Lower lobe of right lung (tissue), 2 donors: ENCODE data around the gene MYL6B. TPM values are rescaled to one million over a fixed set of nuclear protein-coding genes. Genes with fewer than 3 reads are reported as not detected.

Source experiments
- ATAC-seq, 2 donors: fragments of 200-7000 bp; cut with Tn5 transposase; one replicate each; pipeline ENCODE4 v1.9.1; 2020 to 2022; ENCODE audit warnings: mild to moderate bottlenecking in 2 of 2, moderate library complexity in 2 of 2
- DNase-seq: peaks from one replicate; pipeline ENCODE4 v3.0.0-alpha.2; 2020
- H3K27ac ChIP-seq: fragments of 200-600 bp; one replicate; pipeline ENCODE4 v1.8.0; 2022
- H3K27me3 ChIP-seq: fragments of 200-600 bp; one replicate; pipeline ENCODE4 v1.8.0; 2022; ENCODE audit warnings: low read depth
- H3K36me3 ChIP-seq: fragments of 200-600 bp; one replicate; pipeline ENCODE4 v1.8.0; 2022; ENCODE audit warnings: mild to moderate bottlenecking
- H3K4me1 ChIP-seq: fragments of 200-600 bp; one replicate; pipeline ENCODE4 v1.8.0; 2022
- H3K4me3 ChIP-seq: fragments of 200-600 bp; one replicate; pipeline ENCODE4 v1.8.0; 2022; ENCODE audit warnings: mild to moderate bottlenecking
- H3K9me3 ChIP-seq: fragments of 200-600 bp; one replicate; pipeline ENCODE4 v1.8.0; 2022
- intact Hi-C: fragments of 100-400 bp; cut with DNase I; formaldehyde crosslinking; loops from one replicate; pipeline ENCODE4 v1.11.0; 2022
- total RNA-seq: library from RNA; stranded (reverse); fragmentation: NEBNext Ultra II Directional; extraction: Animal tissue kit (Norgen Biotek cat#: 25700); gene quantifications from one replicate; pipeline ENCODE4 v1.2.1, GENCODE V29; 2021
- TF ChIP-seq, protein P1 (sequence below): fragments of 200-600 bp; IDR thresholded peaks from one replicate; pipeline ENCODE4 v1.8.0; 2022; ENCODE audit warnings: antibody characterized with exemption, mild to moderate bottlenecking
- donor health status: DM: no; HTN: yes; CAD: no; lungs with severe emphysema.

Gene MYL6B
- total RNA-seq, 1 donor from 2014 or later, result 21.4 TPM

DNA sequence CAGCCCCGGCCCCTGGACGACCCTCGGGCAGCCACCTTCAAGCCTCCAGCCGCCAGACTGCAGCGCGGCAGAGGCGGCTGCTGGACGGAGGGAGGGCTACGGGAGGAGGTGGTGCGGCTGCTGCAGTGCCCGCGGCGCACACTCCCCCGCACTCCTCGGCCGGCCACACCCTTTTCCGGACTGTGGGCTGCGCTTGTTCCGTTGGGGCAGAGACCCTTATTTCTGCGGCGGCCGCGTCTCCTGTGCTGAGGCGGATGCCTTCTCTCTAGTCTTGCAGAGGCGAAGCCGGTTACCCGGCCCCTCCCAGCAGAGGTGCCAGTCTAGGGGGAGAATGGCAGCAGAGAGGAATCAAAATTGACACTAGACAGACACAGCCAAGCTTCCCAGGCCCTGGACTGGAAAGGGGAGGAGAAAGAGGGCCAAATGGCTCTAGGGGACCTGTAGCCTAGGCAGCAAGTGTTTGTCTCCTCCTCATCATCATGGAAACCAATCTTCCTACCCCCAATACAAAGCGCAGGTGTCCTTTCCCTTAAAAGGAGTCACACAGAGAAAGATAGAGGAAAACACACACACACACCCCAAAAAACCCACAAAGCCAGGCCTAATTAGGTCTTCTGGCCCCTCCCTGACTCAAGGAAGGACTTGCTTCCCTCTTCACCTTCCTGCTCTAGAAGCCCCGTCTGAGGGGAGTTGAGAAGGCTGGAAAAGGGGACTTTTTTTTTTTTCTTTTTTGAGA, 23.0 kb upstream of the MYL6B start:
- no peaks in the 10 kb centered on the region for H3K27me3 ChIP-seq
- intact Hi-C loops, result no loop called here
- H3K4me1 ChIP-seq, result peaks cover 47% of the 10 kb centered on the region
- H3K36me3 ChIP-seq, result peaks cover 43% of the 10 kb centered on the region
- peak; percentile 69 to 75 for ATAC-seq
- peak; percentile 82 for DNase-seq
- TF ChIP-seq, protein P1, sequence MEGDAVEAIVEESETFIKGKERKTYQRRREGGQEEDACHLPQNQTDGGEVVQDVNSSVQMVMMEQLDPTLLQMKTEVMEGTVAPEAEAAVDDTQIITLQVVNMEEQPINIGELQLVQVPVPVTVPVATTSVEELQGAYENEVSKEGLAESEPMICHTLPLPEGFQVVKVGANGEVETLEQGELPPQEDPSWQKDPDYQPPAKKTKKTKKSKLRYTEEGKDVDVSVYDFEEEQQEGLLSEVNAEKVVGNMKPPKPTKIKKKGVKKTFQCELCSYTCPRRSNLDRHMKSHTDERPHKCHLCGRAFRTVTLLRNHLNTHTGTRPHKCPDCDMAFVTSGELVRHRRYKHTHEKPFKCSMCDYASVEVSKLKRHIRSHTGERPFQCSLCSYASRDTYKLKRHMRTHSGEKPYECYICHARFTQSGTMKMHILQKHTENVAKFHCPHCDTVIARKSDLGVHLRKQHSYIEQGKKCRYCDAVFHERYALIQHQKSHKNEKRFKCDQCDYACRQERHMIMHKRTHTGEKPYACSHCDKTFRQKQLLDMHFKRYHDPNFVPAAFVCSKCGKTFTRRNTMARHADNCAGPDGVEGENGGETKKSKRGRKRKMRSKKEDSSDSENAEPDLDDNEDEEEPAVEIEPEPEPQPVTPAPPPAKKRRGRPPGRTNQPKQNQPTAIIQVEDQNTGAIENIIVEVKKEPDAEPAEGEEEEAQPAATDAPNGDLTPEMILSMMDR, result no peak
- H3K9me3 ChIP-seq, result no peaks in the 10 kb centered on the region
- H3K4me3 ChIP-seq, result peak overlapping the region; percentile 89
- H3K27ac ChIP-seq, result peak overlapping the region; percentile 88

DNA sequence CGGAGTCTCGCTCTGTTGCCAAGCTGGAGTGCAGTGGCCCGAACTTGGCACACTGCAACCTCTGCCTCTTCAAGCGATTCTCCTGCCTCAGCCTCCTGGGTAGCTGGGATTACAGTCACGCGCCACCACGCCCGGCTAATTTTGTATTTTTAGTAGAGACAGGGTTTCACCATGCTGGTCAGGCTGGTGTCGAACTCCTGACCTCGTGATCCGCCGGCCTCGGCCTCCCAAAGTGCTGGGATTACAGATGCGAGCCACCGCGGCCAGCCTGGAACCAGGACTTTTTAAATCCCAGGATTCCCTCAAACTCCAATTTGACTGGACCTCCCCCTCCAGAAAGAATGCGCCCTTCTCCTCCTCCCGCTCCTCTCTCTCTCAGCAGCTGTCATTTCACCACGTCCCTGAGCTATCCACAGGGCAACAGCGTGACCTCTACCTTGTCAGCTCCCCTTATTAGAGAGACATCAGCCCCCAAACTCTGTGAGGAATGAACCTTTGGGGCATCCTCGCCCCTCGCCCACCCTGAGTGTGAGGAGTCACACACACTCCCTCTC, 22.4 kb upstream of the MYL6B start:
- no peak for DNase-seq
- ATAC-seq, result no peak
- H3K4me1 ChIP-seq, result peaks cover 42% of the 10 kb centered on the region
- H3K4me3 ChIP-seq, result peak overlapping the region; percentile 89
- peaks cover 50% of the 10 kb centered on the region for H3K36me3 ChIP-seq
- H3K9me3 ChIP-seq, result no peaks in the 10 kb centered on the region
- TF ChIP-seq, protein P1, result no peak
- peak overlapping the region; percentile 88 for H3K27ac ChIP-seq
- intact Hi-C loops, result no loop called here
- H3K27me3 ChIP-seq, result no peaks in the 10 kb centered on the region

DNA sequence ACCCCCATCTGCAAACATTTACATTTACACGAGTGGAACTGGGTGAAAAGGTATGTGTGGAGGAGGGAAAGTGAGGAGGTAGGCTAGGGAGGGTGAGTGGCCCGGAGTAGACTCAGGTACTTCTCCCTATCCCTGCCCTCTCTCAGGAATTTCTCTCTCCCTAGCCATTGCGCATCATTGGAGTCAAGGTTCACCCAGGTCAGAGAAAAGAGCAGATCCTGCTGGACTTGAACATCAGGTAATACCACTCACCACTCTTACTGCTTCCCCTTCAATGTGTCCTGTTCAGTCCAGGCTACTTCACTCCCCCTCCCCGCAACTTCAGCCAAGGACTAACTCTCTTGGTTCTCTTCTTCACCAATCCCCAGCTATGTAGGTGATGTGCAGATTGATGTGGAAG, 21.5 kb upstream of the MYL6B start:
- ATAC-seq (no peak), DNase-seq (no peak)
- H3K4me3 ChIP-seq, result no peak overlapping the region
- H3K27me3 ChIP-seq, result no peaks in the 10 kb centered on the region
- H3K9me3 ChIP-seq, result no peaks in the 10 kb centered on the region
- H3K27ac ChIP-seq, result no peak overlapping the region
- TF ChIP-seq, protein P1, result no peak
- intact Hi-C loops, result no loop called here
- H3K36me3 ChIP-seq, result peaks cover 58% of the 10 kb centered on the region
- H3K4me1 ChIP-seq, result peaks cover 33% of the 10 kb centered on the region

DNA sequence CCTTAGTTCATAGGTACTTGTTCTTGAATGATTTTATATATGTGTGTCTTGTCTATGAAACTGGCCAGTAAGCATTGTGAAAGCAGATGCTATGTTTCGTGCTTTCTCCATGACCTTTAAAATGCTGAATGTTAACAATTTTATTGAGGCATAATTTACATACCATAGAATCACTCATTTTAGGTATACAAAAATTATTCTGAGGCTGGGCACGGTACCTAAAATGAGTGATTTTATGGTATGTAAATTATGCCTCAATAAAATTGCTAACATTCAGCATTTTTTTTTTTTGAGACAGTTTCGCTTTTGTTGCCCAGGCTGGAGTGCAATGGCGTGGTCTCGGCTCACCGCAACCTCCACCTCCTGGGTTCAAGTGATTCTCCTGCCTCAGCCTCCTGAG, 17.5 kb upstream of the MYL6B start:
- TF ChIP-seq, protein P1, result no peak
- intact Hi-C loops, result no loop called here
- no peak for DNase-seq

DNA sequence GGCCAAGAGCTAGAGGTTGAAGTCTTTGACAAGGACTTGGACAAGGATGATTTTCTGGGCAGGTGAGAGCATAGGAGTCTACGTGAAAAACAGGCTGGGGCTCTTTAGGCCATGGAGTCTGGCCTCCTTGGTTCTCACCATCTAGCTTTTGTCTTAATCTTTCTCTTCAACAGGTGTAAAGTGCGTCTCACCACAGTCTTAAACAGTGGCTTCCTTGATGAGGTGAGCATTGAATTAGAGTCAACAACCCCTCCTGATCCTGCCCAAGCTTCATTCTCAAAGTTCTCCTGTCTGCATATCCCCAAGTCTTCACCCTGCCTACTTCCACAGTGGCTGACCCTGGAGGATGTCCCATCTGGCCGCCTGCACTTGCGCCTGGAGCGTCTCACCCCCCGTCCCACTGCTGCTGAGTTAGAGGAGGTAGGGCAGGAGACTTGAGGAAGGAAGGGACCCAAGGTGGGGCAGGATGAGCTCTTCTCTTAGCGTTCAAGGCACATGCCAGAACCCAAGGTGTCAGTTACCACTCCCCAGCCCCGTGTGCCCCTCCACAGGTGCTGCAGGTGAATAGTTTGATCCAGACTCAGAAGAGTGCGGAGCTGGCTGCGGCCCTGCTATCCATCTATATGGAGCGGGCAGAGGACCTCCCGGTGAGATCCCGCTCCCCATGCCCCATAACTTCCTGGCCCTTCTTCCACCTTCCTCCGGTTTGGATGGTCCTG, 14.4 kb upstream of the MYL6B start:
- Histone ChIP-seq H3K9me3 (no peaks in the 10 kb centered on the region), H3K4me1 (peaks cover 2% of the 10 kb centered on the region), H3K36me3 (peaks cover 99% of the 10 kb centered on the region), H3K4me3 (no peak overlapping the region), H3K27me3 (no peaks in the 10 kb centered on the region), H3K27ac (no peak overlapping the region)
- TF ChIP-seq, protein P1, result no peak
- DNase-seq, result no peak
- ATAC-seq, result no peak
- intact Hi-C loops, result no loop called here

More for the DNA sequence above, 17.5 kb upstream of the MYL6B start:
- H3K27ac ChIP-seq, result no peak overlapping the region
- no peak overlapping the region for H3K4me3 ChIP-seq
- H3K36me3 ChIP-seq, result peaks cover 98% of the 10 kb centered on the region
- ATAC-seq, result no peak
- peaks cover 10% of the 10 kb centered on the region for H3K4me1 ChIP-seq
- H3K27me3 ChIP-seq, result no peaks in the 10 kb centered on the region
- H3K9me3 ChIP-seq, result no peaks in the 10 kb centered on the region
